Measurements from ENCODE around the gene DOCK6. TPM values are rescaled to one million over a fixed set of nuclear protein-coding genes. Genes with fewer than 3 reads are reported as not detected.

The DOCK6 gene
- total RNA-seq, 1 experiment from 2014 or later: 82.4 TPM

DNA sequence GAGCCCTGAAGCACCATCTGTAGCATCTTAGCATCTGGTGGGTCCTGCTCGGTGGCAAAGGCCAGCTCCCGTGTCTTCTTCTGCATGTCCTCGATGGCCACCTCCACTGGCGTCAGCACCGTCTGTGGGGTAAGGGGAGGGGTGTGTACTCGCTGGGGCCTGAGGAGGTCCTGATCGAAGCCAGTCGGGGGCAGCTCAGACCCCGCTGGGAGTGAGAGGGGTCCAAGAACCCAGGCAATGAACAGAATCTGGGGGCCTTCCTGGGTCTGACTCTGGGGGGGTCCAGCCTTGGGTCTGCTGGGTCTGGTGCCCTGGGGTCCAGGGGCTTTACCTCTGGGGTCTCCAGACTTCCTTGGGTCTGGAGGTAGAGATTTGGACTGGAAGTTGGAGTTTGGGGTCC is 61.4 kb downstream of the DOCK6 start:
- CTCF ChIA-PET: no interaction called here
- H2AFZ ChIP-seq (ENCODE audit: low read depth, low read length, poor library complexity, severe bottlenecking): no peak overlapping the region
- peaks cover 22 to 38% of the 10 kb centered on the region in 2 experiments for H3K4me1 ChIP-seq (ENCODE audit: control insufficient read depth in 1 of 2, insufficient read depth in 2 of 2, low read length in 2 of 2)
- intact Hi-C loops (cut with micrococcal nuclease): loop anchor here (5.0 kb wide), 1 partner anchor 264 kb away; no protein-coding TSS in a partner anchor
- H3K9ac ChIP-seq (ENCODE audit: low read length): no peak overlapping the region
- no TSS peak for BruUV-seq (replicated peaks)
- no peak overlapping the region for H3K4me2 ChIP-seq (ENCODE audit: low read length)
- no peaks in the 10 kb centered on the region for H3K79me2 ChIP-seq (ENCODE audit: insufficient read depth, low read length)
- H3K27me3 ChIP-seq (ENCODE audit: insufficient read depth, low read length): no peaks in the 10 kb centered on the region
- no peaks in the 10 kb centered on the region for H4K20me1 ChIP-seq (ENCODE audit: insufficient read depth)
- H3K9me3 ChIP-seq (ENCODE audit: control insufficient read depth in 1 of 2, insufficient read depth in 1 of 2, low read depth in 1 of 2, low read length in 2 of 2): no peaks in the 10 kb centered on the region
- POLR2A ChIA-PET: no interaction called here
- H3K9me2 ChIP-seq (ENCODE audit: insufficient read depth): no peaks in the 10 kb centered on the region
- no peak for TF ChIP-seq CTCF (IDR thresholded peaks at IDR 0.05 in 2 of 3, conservative IDR thresholded peaks at IDR 0.05 in 1 of 3; ENCODE audit: borderline replicate concordance in 1 of 3, insufficient read depth in 1 of 3, low read depth in 2 of 3, low read length in 2 of 3)
- TF ChIP-seq, protein P1, sequence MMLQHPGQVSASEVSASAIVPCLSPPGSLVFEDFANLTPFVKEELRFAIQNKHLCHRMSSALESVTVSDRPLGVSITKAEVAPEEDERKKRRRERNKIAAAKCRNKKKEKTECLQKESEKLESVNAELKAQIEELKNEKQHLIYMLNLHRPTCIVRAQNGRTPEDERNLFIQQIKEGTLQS (IDR thresholded peaks at IDR 0.05): no peak
- no peak for TF ChIP-seq CEBPB (IDR thresholded peaks at IDR 0.05; ENCODE audit: low read depth)
- H3K4me3 ChIP-seq (replicated peaks in 1 of 2; ENCODE audit: low read depth in 1 of 2, low read length in 2 of 2): no peak overlapping the region
- RAD21 ChIA-PET (ENCODE audit: low non-redundant PET in 1 of 2, low total read pairs in 2 of 2, uncharacterized antibody in 2 of 2, unreplicated experiment in 2 of 2): no interaction called here
- ATAC-seq (no peak), DNase-seq (ENCODE audit: low read depth, low spot score) (no peak)
- H3K36me3 ChIP-seq (ENCODE audit: control insufficient read depth in 1 of 2, insufficient read depth in 2 of 2, low read length in 2 of 2): peaks cover 0 to 3% of the 10 kb centered on the region in 2 experiments; a peak in 1 of 4 replicates
- no peak overlapping the region for H3K27ac ChIP-seq (ENCODE audit: low read depth, low read length)

GRCh38 chr19:11200015-11200574 is 62.2 kb downstream of the DOCK6 start:
- POLR2A ChIA-PET: no interaction called here
- RAD21 ChIA-PET (ENCODE audit: low non-redundant PET in 1 of 2, low total read pairs in 2 of 2, uncharacterized antibody in 2 of 2, unreplicated experiment in 2 of 2): no interaction called here
- CTCF ChIA-PET: no interaction called here
- Histone ChIP-seq H3K9me3 (ENCODE audit: control insufficient read depth in 1 of 2, insufficient read depth in 1 of 2, low read depth in 1 of 2, low read length in 2 of 2) (no peaks in the 10 kb centered on the region), H3K4me1 (ENCODE audit: control insufficient read depth in 1 of 2, insufficient read depth in 2 of 2, low read length in 2 of 2) (peaks cover 22 to 38% of the 10 kb centered on the region in 2 experiments), H4K20me1 (ENCODE audit: insufficient read depth) (no peaks in the 10 kb centered on the region), H3K4me3 (replicated peaks in 1 of 2; ENCODE audit: low read depth in 1 of 2, low read length in 2 of 2) (no peak overlapping the region), H2AFZ (ENCODE audit: low read depth, low read length, poor library complexity, severe bottlenecking) (no peak overlapping the region), H3K36me3 (ENCODE audit: control insufficient read depth in 1 of 2, insufficient read depth in 2 of 2, low read length in 2 of 2) (peaks cover 0 to 3% of the 10 kb centered on the region in 2 experiments; a peak in 1 of 4 replicates), H3K9ac (ENCODE audit: low read length) (no peak overlapping the region), H3K27me3 (ENCODE audit: insufficient read depth, low read length) (no peaks in the 10 kb centered on the region), H3K79me2 (ENCODE audit: insufficient read depth, low read length) (0 out of 2 replicates have a peak, but pooled peaks cover 2% of the 10 kb centered on the region), H3K27ac (ENCODE audit: low read depth, low read length) (no peak overlapping the region), H3K9me2 (ENCODE audit: insufficient read depth) (no peaks in the 10 kb centered on the region), H3K4me2 (ENCODE audit: low read length) (no peak overlapping the region)
- no peak for TF ChIP-seq EZH2 (IDR thresholded peaks at IDR 0.05)
- no peak for TF ChIP-seq MAX (IDR thresholded peaks at IDR 0.05)
- intact Hi-C loops (cut with micrococcal nuclease): loop anchor here (5.0 kb wide), 1 partner anchor 263 kb away; no protein-coding TSS in a partner anchor
- DNase-seq (ENCODE audit: low read depth, low spot score) (no peak), ATAC-seq (no peak)
- no TSS peak for BruUV-seq (replicated peaks)
